Activated naive CD8-positive, alpha-beta T cell treated with anti-CD3 and anti-CD28 coated beads, Interleukin-2, amount 10 ng/mL, durations not matched to agents 7 days and 5 days (primary cell): ENCODE results near the gene SYPL1. TPM values are rescaled to one million over a fixed set of nuclear protein-coding genes. Genes with fewer than 3 reads are reported as not detected.

ENCODE experiments used
- ATAC-seq: fragments of 150-1000 bp; cut with Tn5 transposase; one replicate; pipeline ENCODE4 v1.10.0; 2021; ENCODE audit warnings: low read depth, moderate library complexity
- POLR2A ChIA-PET: fragments of 350-600 bp; sonication (Branson Sonifier 250); formaldehyde crosslinking; loops from one replicate; lab custom pipeline; 2021; ENCODE audit warnings: antibody characterized with exemption; lab: Charles Lee
- DNase-seq: peaks from one replicate; pipeline ENCODE4 v3.0.0; 2021
- H3K27ac Mint-ChIP-seq: one replicate; pipeline ENCODE4 v1.8.0; 2022; ENCODE audit warnings: mild to moderate bottlenecking, mixed read lengths
- H3K27me3 Mint-ChIP-seq: one replicate; pipeline ENCODE4 v1.8.0; 2022; ENCODE audit warnings: mild to moderate bottlenecking, moderate library complexity, mixed read lengths
- H3K36me3 Mint-ChIP-seq: one replicate; pipeline ENCODE4 v1.8.0; 2021; ENCODE audit warnings: mild to moderate bottlenecking, mixed read lengths
- H3K4me1 Mint-ChIP-seq: one replicate; pipeline ENCODE4 v1.8.0; 2021; ENCODE audit warnings: mixed read lengths
- H3K4me3 Mint-ChIP-seq: one replicate; pipeline ENCODE4 v1.8.0; 2022; ENCODE audit warnings: mild to moderate bottlenecking, moderate library complexity, mixed read lengths
- H3K9me3 Mint-ChIP-seq: one replicate; pipeline ENCODE4 v1.8.0; 2021; ENCODE audit warnings: mixed read lengths
- total RNA-seq, 2 experiments: library from RNA; stranded (reverse); gene quantifications; one replicate each; pipeline ENCODE4 v1.2.3, GENCODE V29; 2021

The SYPL1 gene
- total RNA-seq, 2 experiments from 2014 or later: 52.2 to 56.5 TPM

- no peak overlapping the region for H3K27ac Mint-ChIP-seq
- no peak for ATAC-seq
- H3K4me1 Mint-ChIP-seq: no peaks in the 10 kb centered on the region
- no peaks in the 10 kb centered on the region for H3K36me3 Mint-ChIP-seq
- no peaks in the 10 kb centered on the region for H3K9me3 Mint-ChIP-seq
- POLR2A ChIA-PET: interaction anchor here (1.1 kb wide), 1 partner anchor 71 kb away, joined by 3 read pairs; no protein-coding TSS in a partner anchor
- no peak overlapping the region for H3K4me3 Mint-ChIP-seq
- no peak for DNase-seq
- peaks cover 20% of the 10 kb centered on the region for H3K27me3 Mint-ChIP-seq
These were observed 64.0 kb downstream of the SYPL1 start for GRCh38 chr7:106047818-106048705.

GRCh38 chr7:106047184-106047583 is 64.9 kb downstream of the SYPL1 start:
- POLR2A ChIA-PET: interaction anchor here (0.6 to 1.1 kb wide), 2 partner anchors 70 to 400 kb away, joined by 3 read pairs; no protein-coding TSS in a partner anchor
- H3K27me3 Mint-ChIP-seq: peaks cover 21% of the 10 kb centered on the region
- no peaks in the 10 kb centered on the region for H3K9me3 Mint-ChIP-seq
- H3K36me3 Mint-ChIP-seq: no peaks in the 10 kb centered on the region
- peaks cover 6% of the 10 kb centered on the region for H3K4me1 Mint-ChIP-seq
- DNase-seq: no peak
- no peak for ATAC-seq
- no peak overlapping the region for H3K27ac Mint-ChIP-seq
- no peak overlapping the region for H3K4me3 Mint-ChIP-seq

- DNase-seq (no peak), ATAC-seq (no peak)
- Mint-ChIP-seq H3K36me3 (no peaks in the 10 kb centered on the region), H3K27ac (no peak overlapping the region), H3K4me3 (no peak overlapping the region), H3K27me3 (peaks cover 25% of the 10 kb centered on the region), H3K9me3 (no peaks in the 10 kb centered on the region), H3K4me1 (peaks cover 7% of the 10 kb centered on the region)
- POLR2A ChIA-PET: no interaction called here
These were observed 66.5 kb downstream of the SYPL1 start for GRCh38 chr7:106045586-106045985.

GRCh38 chr7:106045139-106045538 is 67.0 kb downstream of the SYPL1 start:
- no peak overlapping the region for H3K27ac Mint-ChIP-seq
- DNase-seq (no peak), ATAC-seq (no peak)
- no peak overlapping the region for H3K4me3 Mint-ChIP-seq
- peaks cover 25% of the 10 kb centered on the region for H3K27me3 Mint-ChIP-seq
- H3K36me3 Mint-ChIP-seq: no peaks in the 10 kb centered on the region
- POLR2A ChIA-PET: no interaction called here
- no peaks in the 10 kb centered on the region for H3K9me3 Mint-ChIP-seq
- H3K4me1 Mint-ChIP-seq: peaks cover 7% of the 10 kb centered on the region

DNA sequence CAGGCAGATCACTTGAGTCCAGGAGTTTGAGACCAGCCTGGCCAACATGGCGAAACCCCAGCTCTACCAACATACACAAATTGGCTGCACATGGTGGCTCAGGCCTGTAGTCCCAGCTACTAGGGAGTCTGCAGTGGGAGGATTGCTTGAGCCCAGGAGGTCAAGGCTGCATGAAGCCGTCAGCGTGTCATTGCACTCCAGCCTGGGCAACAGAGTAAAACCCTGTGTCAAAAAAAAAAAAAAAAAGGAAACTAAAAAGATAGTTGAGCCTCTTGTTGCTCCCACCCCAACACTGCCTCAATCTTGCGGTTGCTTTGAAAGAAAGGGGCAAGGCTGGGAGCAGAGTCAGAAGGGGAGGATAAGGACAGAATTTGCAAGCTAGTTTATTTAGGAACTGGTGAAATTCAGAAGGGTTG is 69.9 kb downstream of the SYPL1 start:
- Mint-ChIP-seq H3K4me3 (peak overlapping the region; percentile 38), H3K9me3 (no peaks in the 10 kb centered on the region), H3K27ac (no peak overlapping the region), H3K36me3 (no peaks in the 10 kb centered on the region), H3K4me1 (peaks cover 7% of the 10 kb centered on the region), H3K27me3 (peaks cover 31% of the 10 kb centered on the region)
- POLR2A ChIA-PET: interaction anchor here (1.5 kb wide), 1 partner anchor 281 kb away, joined by 6 read pairs; no protein-coding TSS in a partner anchor
- DNase-seq (no peak), ATAC-seq (no peak)

- peaks cover 7% of the 10 kb centered on the region for H3K4me1 Mint-ChIP-seq
- DNase-seq: no peak
- no peaks in the 10 kb centered on the region for H3K9me3 Mint-ChIP-seq
- no peaks in the 10 kb centered on the region for H3K36me3 Mint-ChIP-seq
- POLR2A ChIA-PET: interaction anchor here (1.5 kb wide), 1 partner anchor 280 kb away, joined by 6 read pairs; no protein-coding TSS in a partner anchor
- no peak overlapping the region for H3K4me3 Mint-ChIP-seq
- peaks cover 31% of the 10 kb centered on the region for H3K27me3 Mint-ChIP-seq
- no peak overlapping the region for H3K27ac Mint-ChIP-seq
- peak; percentile 20 for ATAC-seq
These were observed 70.9 kb downstream of the SYPL1 start for GRCh38 chr7:106041140-106041717.

Other genes with a start within 250 kb of the SYPL1 start
- 10 to 100 TPM; 15.2 to 17.0 TPM for gene ATXN7L1, start 235.7 kb downstream of the SYPL1 start, total RNA-seq
- 1 to 10 TPM; 5.1 to 6.7 TPM for gene CDHR3, start 149.0 kb downstream of the SYPL1 start, total RNA-seq
- gene NAMPT, start 172.7 kb upstream of the SYPL1 start, total RNA-seq: 10 to 100 TPM; 63.8 to 65.7 TPM